Mucosa of rectum (tissue), 2 donors: ENCODE results near the gene C19orf53.

ENCODE experiments used
- H3K27ac ChIP-seq, 2 donors: one replicate each; pipeline ENCODE4 v1.7.0; 2013; ENCODE audit warnings: inconsistent platforms in 2 of 2, low read depth in 2 of 2, low read length in 2 of 2
- H3K27me3 ChIP-seq, 2 donors: one replicate each; pipeline ENCODE4 v1.7.0; 2013; ENCODE audit warnings: low read length in 2 of 2; ENCODE audit not compliant: control insufficient read depth in 2 of 2, insufficient read depth in 2 of 2
- H3K36me3 ChIP-seq, 2 donors: one replicate each; pipeline ENCODE4 v1.7.0; 2013; ENCODE audit warnings: low read length in 2 of 2; ENCODE audit not compliant: control insufficient read depth in 2 of 2, insufficient read depth in 2 of 2
- H3K4me1 ChIP-seq, 2 donors: one replicate each; pipeline ENCODE4 v1.7.0; 2013; ENCODE audit warnings: low read length in 2 of 2, mild to moderate bottlenecking in 1 of 2; ENCODE audit not compliant: control insufficient read depth in 2 of 2, insufficient read depth in 2 of 2
- H3K4me3 ChIP-seq, 2 donors: one replicate each; pipeline ENCODE4 v1.7.0; 2013; ENCODE audit warnings: low read length in 2 of 2
- H3K9ac ChIP-seq, 2 donors: one replicate each; pipeline ENCODE4 v1.7.0; 2013; ENCODE audit warnings: low read length in 2 of 2, low read depth in 1 of 2, mild to moderate bottlenecking in 1 of 2
- H3K9me3 ChIP-seq, 2 donors: one replicate each; pipeline ENCODE4 v1.7.0; 2013; ENCODE audit warnings: low read length in 2 of 2; ENCODE audit not compliant: control insufficient read depth in 2 of 2
- donor health status: healthy.
- donor health status: Normal muscosa, but diverticular disease.

Gene C19orf53

GRCh38 chr19:13823901-13824300 lies 49.6 kb downstream of the C19orf53 start:
- Histone ChIP-seq H3K36me3 (peaks cover 3% of the 10 kb centered on the region in 2 donors), H3K9ac (no peak overlapping the region), H3K27me3 (no peaks in the 10 kb centered on the region), H3K27ac (no peak overlapping the region), H3K4me3 (no peak overlapping the region), H3K9me3 (no peaks in the 10 kb centered on the region), H3K4me1 (no peaks in the 10 kb centered on the region)

- Histone ChIP-seq H3K4me3 (no peak overlapping the region), H3K36me3 (peaks cover 3% of the 10 kb centered on the region in 2 donors), H3K27me3 (no peaks in the 10 kb centered on the region), H3K9me3 (no peaks in the 10 kb centered on the region), H3K4me1 (no peaks in the 10 kb centered on the region), H3K9ac (no peak overlapping the region), H3K27ac (no peak overlapping the region)
Measured at GRCh38 chr19:13824703-13825102, 50.4 kb downstream of the C19orf53 start.

- no peaks in the 10 kb centered on the region for H3K9me3 ChIP-seq
- no peaks in the 10 kb centered on the region for H3K27me3 ChIP-seq
- H3K4me1 ChIP-seq: no peaks in the 10 kb centered on the region
- no peak overlapping the region for H3K9ac ChIP-seq
- H3K36me3 ChIP-seq: peaks cover 6 to 12% of the 10 kb centered on the region in 2 donors
- no peak overlapping the region for H3K4me3 ChIP-seq
- H3K27ac ChIP-seq: no peak overlapping the region
Measured at GRCh38 chr19:13825489-13826441, 51.5 kb downstream of the C19orf53 start.

- H3K9ac ChIP-seq: no peak overlapping the region
- no peaks in the 10 kb centered on the region for H3K27me3 ChIP-seq
- H3K4me1 ChIP-seq: no peaks in the 10 kb centered on the region
- no peak overlapping the region for H3K4me3 ChIP-seq
- H3K9me3 ChIP-seq: no peaks in the 10 kb centered on the region
- H3K36me3 ChIP-seq: peaks cover 6 to 14% of the 10 kb centered on the region in 2 donors
- no peak overlapping the region for H3K27ac ChIP-seq
Measured at GRCh38 chr19:13826652-13827235, 52.5 kb downstream of the C19orf53 start.

GRCh38 chr19:13827656-13828055 lies 53.4 kb downstream of the C19orf53 start:
- Histone ChIP-seq H3K9me3 (no peaks in the 10 kb centered on the region), H3K36me3 (peaks cover 6 to 14% of the 10 kb centered on the region in 2 donors), H3K4me1 (no peaks in the 10 kb centered on the region), H3K27me3 (no peaks in the 10 kb centered on the region), H3K9ac (no peak overlapping the region), H3K27ac (no peak overlapping the region), H3K4me3 (no peak overlapping the region)
